ENCODE results near the gene KLHDC10. TPM values are rescaled to one million over a fixed set of nuclear protein-coding genes. Genes with fewer than 3 reads are reported as not detected.
A peak's percentile ranks its signal among the peaks of the same experiment; 100 is the strongest.

Gene KLHDC10
- polyA plus RNA-seq, 4 donors = 7.0 to 23.3 (median 12.1) TPM

- DNase-seq = no peak
- Histone ChIP-seq H3K27me3 (ENCODE audit: control insufficient read depth in 3 of 3, insufficient read depth in 3 of 3, low read length in 3 of 3) (no peaks in the 10 kb centered on the region), H3K4me1 (ENCODE audit: control insufficient read depth in 3 of 3, insufficient read depth in 2 of 3, low read depth in 1 of 3, low read length in 2 of 3) (peaks cover 0 to 28% (median 6%) of the 10 kb centered on the region in 3 donors), H3K9me3 (ENCODE audit: control insufficient read depth in 2 of 2, insufficient read depth in 1 of 2, low read depth in 1 of 2, low read length in 1 of 2) (no peaks in the 10 kb centered on the region), H3K4me3 (ENCODE audit: low read depth in 1 of 3, low read length in 3 of 3) (no peak overlapping the region), H3K36me3 (ENCODE audit: control insufficient read depth in 3 of 3, insufficient read depth in 2 of 3, low read depth in 1 of 3, low read length in 3 of 3) (peaks cover 5 to 40% (median 10%) of the 10 kb centered on the region in 3 donors), H3K27ac (ENCODE audit: low read depth in 1 of 3, low read length in 2 of 3) (no peak overlapping the region)
- 88 to 95% (median 90%) methylated on average over 6 of the region's 6 CpGs for WGBS, 3 donors
- no peak for FAIRE-seq
Observed at GRCh38 chr7:130131191-130131834, 61.0 kb downstream of the KLHDC10 start.

- peak overlapping the region in 1 of 3 donors; percentile 12 for H3K27ac ChIP-seq (ENCODE audit: low read depth in 1 of 3, low read length in 2 of 3)
- no peak for FAIRE-seq
- H3K4me1 ChIP-seq (ENCODE audit: control insufficient read depth in 3 of 3, insufficient read depth in 2 of 3, low read depth in 1 of 3, low read length in 2 of 3) = peaks cover 0 to 28% (median 6%) of the 10 kb centered on the region in 3 donors
- 71 to 84% (median 77%) methylated on average over 12 of the region's 12 CpGs for WGBS, 3 donors
- H3K4me3 ChIP-seq (ENCODE audit: low read depth in 1 of 3, low read length in 3 of 3) = no peak overlapping the region
- H3K36me3 ChIP-seq (ENCODE audit: control insufficient read depth in 3 of 3, insufficient read depth in 2 of 3, low read depth in 1 of 3, low read length in 3 of 3) = peaks cover 4 to 36% (median 10%) of the 10 kb centered on the region in 3 donors
- no peak for DNase-seq
- no peaks in the 10 kb centered on the region for H3K27me3 ChIP-seq (ENCODE audit: control insufficient read depth in 3 of 3, insufficient read depth in 3 of 3, low read length in 3 of 3)
- H3K9me3 ChIP-seq (ENCODE audit: control insufficient read depth in 2 of 2, insufficient read depth in 1 of 2, low read depth in 1 of 2, low read length in 1 of 2) = no peaks in the 10 kb centered on the region
Observed at GRCh38 chr7:130131964-130132875, 61.9 kb downstream of the KLHDC10 start.

- H3K27ac ChIP-seq (ENCODE audit: low read depth in 1 of 3, low read length in 2 of 3) = peak overlapping the region in 1 of 3 donors; percentile 23
Observed at GRCh38 chr7:130133029-130133782, 62.9 kb downstream of the KLHDC10 start.

GRCh38 chr7:130134106-130134636 is 63.8 kb downstream of the KLHDC10 start:
- Histone ChIP-seq H3K4me1 (ENCODE audit: control insufficient read depth in 3 of 3, insufficient read depth in 2 of 3, low read depth in 1 of 3, low read length in 2 of 3) (peaks cover 0 to 25% (median 0%) of the 10 kb centered on the region in 3 donors), H3K9me3 (ENCODE audit: control insufficient read depth in 2 of 2, insufficient read depth in 1 of 2, low read depth in 1 of 2, low read length in 1 of 2) (no peaks in the 10 kb centered on the region), H3K4me3 (ENCODE audit: low read depth in 1 of 3, low read length in 3 of 3) (no peak overlapping the region), H3K36me3 (ENCODE audit: control insufficient read depth in 3 of 3, insufficient read depth in 2 of 3, low read depth in 1 of 3, low read length in 3 of 3) (peaks cover 5 to 42% (median 11%) of the 10 kb centered on the region in 3 donors), H3K27me3 (ENCODE audit: control insufficient read depth in 3 of 3, insufficient read depth in 3 of 3, low read length in 3 of 3) (no peaks in the 10 kb centered on the region), H3K27ac (ENCODE audit: low read depth in 1 of 3, low read length in 2 of 3) (peak overlapping the region in 1 of 3 donors; percentile 23)
- no peak for FAIRE-seq
- no peak for DNase-seq
- WGBS, 3 donors = 91 to 97% (median 96%) methylated on average over 4 of the region's 4 CpGs

More at GRCh38 chr7:130133029-130133782, 62.9 kb downstream of the KLHDC10 start:
- WGBS, 3 donors = 78 to 83% (median 79%) methylated on average over 7 of the region's 7 CpGs
- FAIRE-seq = no peak
- no peak for DNase-seq
- no peaks in the 10 kb centered on the region for H3K27me3 ChIP-seq (ENCODE audit: control insufficient read depth in 3 of 3, insufficient read depth in 3 of 3, low read length in 3 of 3)
- H3K9me3 ChIP-seq (ENCODE audit: control insufficient read depth in 2 of 2, insufficient read depth in 1 of 2, low read depth in 1 of 2, low read length in 1 of 2) = no peaks in the 10 kb centered on the region
- peaks cover 0 to 25% (median 6%) of the 10 kb centered on the region in 3 donors for H3K4me1 ChIP-seq (ENCODE audit: control insufficient read depth in 3 of 3, insufficient read depth in 2 of 3, low read depth in 1 of 3, low read length in 2 of 3)
- no peak overlapping the region for H3K4me3 ChIP-seq (ENCODE audit: low read depth in 1 of 3, low read length in 3 of 3)
- peaks cover 5 to 40% (median 12%) of the 10 kb centered on the region in 3 donors for H3K36me3 ChIP-seq (ENCODE audit: control insufficient read depth in 3 of 3, insufficient read depth in 2 of 3, low read depth in 1 of 3, low read length in 3 of 3)

- peaks cover 5 to 43% (median 9%) of the 10 kb centered on the region in 3 donors for H3K36me3 ChIP-seq (ENCODE audit: control insufficient read depth in 3 of 3, insufficient read depth in 2 of 3, low read depth in 1 of 3, low read length in 3 of 3)
- no peak for DNase-seq
- WGBS, 3 donors = 97 to 99% (median 98%) methylated on average over 7 of the region's 7 CpGs
- FAIRE-seq = no peak
- peaks cover 0 to 25% (median 0%) of the 10 kb centered on the region in 3 donors for H3K4me1 ChIP-seq (ENCODE audit: control insufficient read depth in 3 of 3, insufficient read depth in 2 of 3, low read depth in 1 of 3, low read length in 2 of 3)
- H3K4me3 ChIP-seq (ENCODE audit: low read depth in 1 of 3, low read length in 3 of 3) = no peak overlapping the region
- no peaks in the 10 kb centered on the region for H3K27me3 ChIP-seq (ENCODE audit: control insufficient read depth in 3 of 3, insufficient read depth in 3 of 3, low read length in 3 of 3)
- no peak overlapping the region for H3K27ac ChIP-seq (ENCODE audit: low read depth in 1 of 3, low read length in 2 of 3)
- H3K9me3 ChIP-seq (ENCODE audit: control insufficient read depth in 2 of 2, insufficient read depth in 1 of 2, low read depth in 1 of 2, low read length in 1 of 2) = no peaks in the 10 kb centered on the region
Observed at GRCh38 chr7:130134726-130135125, 64.4 kb downstream of the KLHDC10 start.

GRCh38 chr7:130135208-130136205 is 65.2 kb downstream of the KLHDC10 start:
- DNase-seq = no peak
- Histone ChIP-seq H3K4me1 (ENCODE audit: control insufficient read depth in 3 of 3, insufficient read depth in 2 of 3, low read depth in 1 of 3, low read length in 2 of 3) (peaks cover 0 to 25% (median 0%) of the 10 kb centered on the region in 3 donors), H3K36me3 (ENCODE audit: control insufficient read depth in 3 of 3, insufficient read depth in 2 of 3, low read depth in 1 of 3, low read length in 3 of 3) (peaks cover 5 to 46% (median 7%) of the 10 kb centered on the region in 3 donors), H3K27ac (ENCODE audit: low read depth in 1 of 3, low read length in 2 of 3) (no peak overlapping the region), H3K27me3 (ENCODE audit: control insufficient read depth in 3 of 3, insufficient read depth in 3 of 3, low read length in 3 of 3) (no peaks in the 10 kb centered on the region), H3K9me3 (ENCODE audit: control insufficient read depth in 2 of 2, insufficient read depth in 1 of 2, low read depth in 1 of 2, low read length in 1 of 2) (no peaks in the 10 kb centered on the region), H3K4me3 (ENCODE audit: low read depth in 1 of 3, low read length in 3 of 3) (no peak overlapping the region)
- FAIRE-seq = no peak
- 93 to 97% (median 94%) methylated on average over 10 of the region's 10 CpGs for WGBS, 3 donors

- Histone ChIP-seq H3K27me3 (ENCODE audit: control insufficient read depth in 3 of 3, insufficient read depth in 3 of 3, low read length in 3 of 3) (no peaks in the 10 kb centered on the region), H3K36me3 (ENCODE audit: control insufficient read depth in 3 of 3, insufficient read depth in 2 of 3, low read depth in 1 of 3, low read length in 3 of 3) (peaks cover 2 to 44% (median 5%) of the 10 kb centered on the region in 3 donors), H3K4me1 (ENCODE audit: control insufficient read depth in 3 of 3, insufficient read depth in 2 of 3, low read depth in 1 of 3, low read length in 2 of 3) (peaks cover 0 to 33% (median 5%) of the 10 kb centered on the region in 3 donors), H3K4me3 (ENCODE audit: low read depth in 1 of 3, low read length in 3 of 3) (no peak overlapping the region), H3K9me3 (ENCODE audit: control insufficient read depth in 2 of 2, insufficient read depth in 1 of 2, low read depth in 1 of 2, low read length in 1 of 2) (no peaks in the 10 kb centered on the region), H3K27ac (ENCODE audit: low read depth in 1 of 3, low read length in 2 of 3) (no peak overlapping the region)
- FAIRE-seq = no peak
- 91 to 94% (median 93%) methylated on average over 1 of the region's 1 CpG for WGBS, 3 donors
- no peak for DNase-seq
Observed at GRCh38 chr7:130136579-130137167, 66.3 kb downstream of the KLHDC10 start.
